AG20443 (cell line): ENCODE data around the gene MUC5AC.
"Not testable (repeated sequence)": the region's sequence is repeated elsewhere in the genome, so short reads cannot be mapped to it uniquely, and the experiment has no call there.

ENCODE experiments used
- DNase-seq: peaks from one replicate; pipeline ENCODE4 v3.0.0; 2012; ENCODE audit warnings: low spot score, mixed read lengths

Gene MUC5AC, protein sequence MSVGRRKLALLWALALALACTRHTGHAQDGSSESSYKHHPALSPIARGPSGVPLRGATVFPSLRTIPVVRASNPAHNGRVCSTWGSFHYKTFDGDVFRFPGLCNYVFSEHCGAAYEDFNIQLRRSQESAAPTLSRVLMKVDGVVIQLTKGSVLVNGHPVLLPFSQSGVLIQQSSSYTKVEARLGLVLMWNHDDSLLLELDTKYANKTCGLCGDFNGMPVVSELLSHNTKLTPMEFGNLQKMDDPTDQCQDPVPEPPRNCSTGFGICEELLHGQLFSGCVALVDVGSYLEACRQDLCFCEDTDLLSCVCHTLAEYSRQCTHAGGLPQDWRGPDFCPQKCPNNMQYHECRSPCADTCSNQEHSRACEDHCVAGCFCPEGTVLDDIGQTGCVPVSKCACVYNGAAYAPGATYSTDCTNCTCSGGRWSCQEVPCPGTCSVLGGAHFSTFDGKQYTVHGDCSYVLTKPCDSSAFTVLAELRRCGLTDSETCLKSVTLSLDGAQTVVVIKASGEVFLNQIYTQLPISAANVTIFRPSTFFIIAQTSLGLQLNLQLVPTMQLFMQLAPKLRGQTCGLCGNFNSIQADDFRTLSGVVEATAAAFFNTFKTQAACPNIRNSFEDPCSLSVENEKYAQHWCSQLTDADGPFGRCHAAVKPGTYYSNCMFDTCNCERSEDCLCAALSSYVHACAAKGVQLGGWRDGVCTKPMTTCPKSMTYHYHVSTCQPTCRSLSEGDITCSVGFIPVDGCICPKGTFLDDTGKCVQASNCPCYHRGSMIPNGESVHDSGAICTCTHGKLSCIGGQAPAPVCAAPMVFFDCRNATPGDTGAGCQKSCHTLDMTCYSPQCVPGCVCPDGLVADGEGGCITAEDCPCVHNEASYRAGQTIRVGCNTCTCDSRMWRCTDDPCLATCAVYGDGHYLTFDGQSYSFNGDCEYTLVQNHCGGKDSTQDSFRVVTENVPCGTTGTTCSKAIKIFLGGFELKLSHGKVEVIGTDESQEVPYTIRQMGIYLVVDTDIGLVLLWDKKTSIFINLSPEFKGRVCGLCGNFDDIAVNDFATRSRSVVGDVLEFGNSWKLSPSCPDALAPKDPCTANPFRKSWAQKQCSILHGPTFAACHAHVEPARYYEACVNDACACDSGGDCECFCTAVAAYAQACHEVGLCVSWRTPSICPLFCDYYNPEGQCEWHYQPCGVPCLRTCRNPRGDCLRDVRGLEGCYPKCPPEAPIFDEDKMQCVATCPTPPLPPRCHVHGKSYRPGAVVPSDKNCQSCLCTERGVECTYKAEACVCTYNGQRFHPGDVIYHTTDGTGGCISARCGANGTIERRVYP (N-terminal part only)

GRCh38 chr11:1157645-1158591, at the start of gene MUC5AC:
Gene MUC5AC (plus strand): TSS chr11:1157953. CDS start chr11:1158000, 47 bp downstream.
- DNase-seq: peak; percentile 11

GRCh38 chr11:1108246-1108900, 49.4 kb upstream of the MUC5AC start:
- DNase-seq: no peak

DNA sequence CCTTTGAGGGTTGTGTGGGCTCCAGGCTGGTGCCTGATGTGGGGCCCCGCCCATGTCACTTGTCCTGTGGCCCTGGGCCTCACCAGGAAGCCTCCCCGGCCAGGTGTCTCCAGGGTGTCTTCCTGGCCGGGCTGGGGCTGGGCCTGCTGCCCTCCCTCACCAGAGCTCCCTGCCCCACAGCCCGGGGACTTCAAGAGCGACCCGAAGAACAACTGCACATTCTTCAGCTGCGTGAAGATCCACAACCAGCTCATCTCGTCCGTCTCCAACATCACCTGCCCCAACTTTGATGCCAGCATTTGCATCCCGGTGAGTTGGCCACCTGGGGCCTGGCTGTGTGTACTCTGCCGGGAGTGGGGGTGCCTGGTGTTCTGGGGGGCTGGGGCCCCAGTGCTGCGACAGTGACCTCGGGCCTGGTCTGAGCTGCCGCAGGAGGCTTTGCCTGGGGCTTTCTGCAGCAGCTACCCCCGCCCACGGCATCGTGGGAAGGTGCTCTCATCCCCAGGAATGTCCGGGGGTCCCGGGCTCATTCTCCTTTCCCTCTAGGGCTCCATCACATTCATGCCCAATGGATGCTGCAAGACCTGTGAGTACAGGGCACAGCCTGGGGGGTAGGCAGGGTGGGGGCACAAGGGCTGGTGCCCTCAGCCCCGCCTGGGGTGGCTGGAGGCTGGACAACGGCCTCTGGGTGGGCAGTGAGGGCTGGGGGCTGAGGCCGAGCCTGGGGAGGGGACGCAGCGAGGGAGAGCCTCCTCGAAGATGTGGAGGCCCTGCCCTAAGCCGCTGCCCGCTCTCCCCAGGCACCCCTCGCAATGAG, 48.4 kb upstream of the MUC5AC start:
- no peak for DNase-seq

DNA sequence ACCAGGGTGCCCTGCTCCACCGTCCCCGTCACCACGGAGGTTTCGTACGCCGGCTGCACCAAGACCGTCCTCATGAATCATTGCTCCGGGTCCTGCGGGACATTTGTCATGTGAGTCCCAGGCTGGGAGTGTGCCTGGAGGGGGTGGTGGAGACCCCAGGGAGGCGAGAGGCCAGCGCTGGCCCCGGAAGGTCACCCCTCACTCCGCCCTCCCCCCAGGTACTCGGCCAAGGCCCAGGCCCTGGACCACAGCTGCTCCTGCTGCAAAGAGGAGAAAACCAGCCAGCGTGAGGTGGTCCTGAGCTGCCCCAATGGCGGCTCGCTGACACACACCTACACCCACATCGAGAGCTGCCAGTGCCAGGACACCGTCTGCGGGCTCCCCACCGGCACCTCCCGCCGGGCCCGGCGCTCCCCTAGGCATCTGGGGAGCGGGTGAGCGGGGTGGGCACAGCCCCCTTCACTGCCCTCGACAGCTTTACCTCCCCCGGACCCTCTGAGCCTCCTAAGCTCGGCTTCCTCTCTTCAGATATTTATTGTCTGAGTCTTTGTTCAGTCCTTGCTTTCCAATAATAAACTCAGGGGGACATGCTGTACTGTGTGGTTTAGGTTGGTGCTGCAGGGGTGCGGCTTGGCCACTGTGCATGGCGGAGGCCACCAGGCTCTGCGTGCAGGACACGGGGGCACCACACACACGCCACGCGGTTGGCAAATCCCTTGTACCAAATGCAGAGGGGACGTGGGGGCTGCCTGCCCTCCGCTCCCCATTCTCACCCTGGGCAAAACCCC, 47.6 kb upstream of the MUC5AC start:
- DNase-seq: no peak

GRCh38 chr11:1111545-1112212, 46.1 kb upstream of the MUC5AC start:
- no peak for DNase-seq

- DNase-seq: no peak
Measured at GRCh38 chr11:1112351-1113191, 45.2 kb upstream of the MUC5AC start.

DNA sequence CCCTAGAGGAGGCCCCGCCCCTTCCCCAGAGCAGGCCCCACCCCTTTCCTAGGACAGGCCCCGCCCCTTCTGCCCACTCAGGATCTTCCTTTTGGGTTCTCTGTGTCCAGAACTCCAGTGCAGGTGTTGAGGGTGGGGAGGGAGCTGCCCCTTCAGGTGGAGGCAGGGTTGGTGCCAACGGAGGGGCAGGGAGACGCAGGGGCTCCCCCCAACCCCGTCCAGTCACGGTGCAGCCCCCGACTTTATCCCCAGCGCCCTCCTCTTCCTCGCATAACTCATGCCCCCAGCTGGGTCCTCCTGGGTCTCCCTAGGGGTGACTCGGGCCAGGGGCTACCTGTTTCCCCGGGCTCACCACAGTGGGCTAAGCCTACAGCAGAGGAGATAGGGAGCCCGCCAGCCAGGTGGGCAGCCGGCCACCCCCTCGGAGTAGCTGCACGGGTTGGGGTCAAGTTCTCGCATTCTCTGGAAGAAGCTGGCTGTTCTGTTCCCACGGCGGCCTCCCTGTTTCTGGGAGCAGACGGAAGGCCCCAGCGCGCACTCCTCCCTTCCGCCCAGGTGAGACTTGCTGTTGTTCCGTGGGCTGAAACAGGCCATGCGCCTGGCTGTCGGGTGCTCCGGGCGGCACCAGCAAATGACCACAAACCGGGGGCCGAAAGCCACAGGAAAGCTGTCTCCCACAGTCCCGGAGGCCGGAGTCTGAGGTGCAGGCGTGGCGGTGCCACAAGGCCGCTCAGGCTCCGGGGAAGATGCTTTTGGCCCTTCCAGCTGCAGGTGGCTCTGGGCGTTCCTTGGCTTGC, 44.1 kb upstream of the MUC5AC start:
- no peak for DNase-seq

GRCh38 chr11:1115292-1115691, 42.5 kb upstream of the MUC5AC start:
- DNase-seq: not testable (repeated sequence)

- DNase-seq: no peak
Measured at GRCh38 chr11:1116104-1116503, 41.6 kb upstream of the MUC5AC start.

DNA sequence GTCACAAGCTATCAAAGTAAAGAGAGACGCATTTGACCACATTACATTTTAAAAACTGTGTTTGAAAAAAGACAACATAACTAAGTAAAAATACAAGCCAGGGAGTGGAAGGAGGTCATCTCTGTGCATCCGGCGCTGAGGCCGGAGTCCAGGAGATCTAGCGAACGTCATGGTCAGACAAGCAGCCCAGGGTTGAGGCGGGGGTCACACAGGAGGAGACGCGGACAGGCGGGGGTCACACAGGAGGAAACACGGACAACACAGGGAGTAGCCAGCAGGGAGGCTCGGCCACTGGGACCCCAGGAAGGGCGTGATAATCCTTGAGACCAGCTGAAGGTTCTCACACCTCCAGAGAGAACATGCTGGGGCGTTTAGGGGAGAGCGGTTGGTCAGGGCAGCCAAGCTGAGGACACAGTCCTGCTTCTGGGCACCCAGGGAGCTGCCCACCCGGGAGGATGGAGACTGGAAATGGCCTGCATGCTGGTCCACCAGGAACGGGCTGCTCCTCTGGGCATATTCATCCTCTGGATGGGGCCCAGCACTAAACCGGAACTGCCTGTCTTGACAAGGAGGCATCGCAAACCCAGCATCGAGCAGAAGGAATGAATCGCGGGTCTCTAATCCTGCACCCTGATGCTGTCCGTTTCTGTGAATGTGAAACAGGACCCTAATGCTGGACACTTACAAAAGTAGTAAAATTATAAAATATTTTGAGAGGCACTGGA, 40.9 kb upstream of the MUC5AC start:
- DNase-seq: no peak

GRCh38 chr11:1117992-1118391, 39.8 kb upstream of the MUC5AC start:
- no peak for DNase-seq

DNA sequence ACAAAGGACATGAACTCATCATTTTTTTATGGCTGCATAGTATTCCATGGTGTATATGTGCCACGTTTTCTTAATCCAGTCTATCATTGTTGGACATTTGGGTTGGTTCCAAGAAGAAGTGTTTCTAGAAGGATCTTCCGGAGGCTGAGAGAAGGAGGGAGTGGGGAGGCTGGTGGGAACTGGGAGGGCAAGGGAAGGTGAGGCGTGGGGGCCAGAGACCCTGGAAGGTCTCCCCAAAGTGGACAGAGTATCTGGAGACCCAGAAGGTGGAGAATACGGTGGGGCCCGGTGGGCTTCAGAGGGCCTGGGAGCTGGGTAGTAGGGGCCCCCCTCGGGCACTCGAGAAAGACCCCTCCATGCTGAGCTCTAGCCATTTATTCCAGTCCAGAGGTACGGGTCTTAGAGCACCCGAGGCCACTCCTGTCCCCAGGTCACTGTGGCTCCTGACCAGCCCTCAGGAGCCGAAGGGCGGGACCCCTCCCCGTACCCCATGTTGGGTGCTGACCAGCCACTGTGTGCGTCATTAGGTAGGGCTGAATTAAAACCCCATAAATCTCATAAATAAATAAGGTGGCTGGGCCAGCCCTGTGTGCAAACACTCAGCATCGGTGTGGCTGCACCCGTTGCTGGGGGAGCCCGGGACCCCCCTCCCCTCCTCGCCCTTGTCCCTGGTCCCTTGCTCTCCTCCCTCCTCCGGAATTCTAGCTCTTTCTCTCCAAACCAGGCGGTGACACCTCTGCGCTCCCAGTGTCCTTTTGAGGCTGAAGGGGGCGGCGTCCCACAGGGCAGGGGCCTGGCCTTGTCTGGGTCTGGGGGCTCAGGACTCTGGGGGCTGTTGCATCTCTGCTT, 38.8 kb upstream of the MUC5AC start:
- DNase-seq: no peak

- DNase-seq: no peak
Measured at GRCh38 chr11:1119604-1120146, 38.1 kb upstream of the MUC5AC start.

DNA sequence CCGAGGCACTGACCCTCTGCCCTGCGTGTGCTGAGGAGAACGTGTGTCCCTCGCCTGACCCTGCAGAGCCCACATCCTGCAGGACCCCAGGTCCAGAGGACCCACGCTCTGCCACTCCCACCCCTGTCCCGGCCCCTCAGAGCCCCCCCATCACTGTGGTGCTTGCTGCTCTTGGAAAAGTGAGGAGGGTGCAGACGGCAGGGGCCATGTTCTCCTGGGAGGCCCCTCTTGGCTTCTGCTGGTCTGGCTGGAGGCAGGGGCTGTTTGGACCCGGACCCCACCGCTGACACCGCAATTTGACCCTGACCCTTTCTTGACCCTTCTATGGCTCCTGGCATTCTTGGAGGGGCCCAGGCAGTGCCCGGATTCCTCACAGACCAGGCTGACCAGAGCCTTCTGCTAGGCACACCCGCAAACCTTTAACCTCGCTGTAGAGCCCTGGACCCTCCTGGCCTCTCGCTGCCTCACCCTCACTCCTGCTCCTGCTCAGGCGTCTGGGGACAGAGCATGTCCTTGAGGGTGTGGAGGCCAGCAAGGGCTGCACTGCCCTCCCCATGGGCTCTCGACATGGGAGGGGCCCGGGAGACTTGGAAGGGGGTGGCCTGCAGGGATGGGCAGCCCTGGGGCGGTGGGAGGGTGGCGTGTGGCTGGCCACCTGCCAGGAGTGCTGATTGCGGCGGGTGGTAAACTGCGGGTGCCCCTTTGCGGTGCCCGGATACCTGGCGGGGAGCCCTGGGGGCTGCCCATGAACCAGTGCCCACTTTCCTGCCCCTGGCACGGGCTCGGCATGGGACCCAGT, 37.0 kb upstream of the MUC5AC start:
- DNase-seq: no peak
